ENCODE data around the gene MAP1B.

- TF ChIP-seq, protein P1, sequence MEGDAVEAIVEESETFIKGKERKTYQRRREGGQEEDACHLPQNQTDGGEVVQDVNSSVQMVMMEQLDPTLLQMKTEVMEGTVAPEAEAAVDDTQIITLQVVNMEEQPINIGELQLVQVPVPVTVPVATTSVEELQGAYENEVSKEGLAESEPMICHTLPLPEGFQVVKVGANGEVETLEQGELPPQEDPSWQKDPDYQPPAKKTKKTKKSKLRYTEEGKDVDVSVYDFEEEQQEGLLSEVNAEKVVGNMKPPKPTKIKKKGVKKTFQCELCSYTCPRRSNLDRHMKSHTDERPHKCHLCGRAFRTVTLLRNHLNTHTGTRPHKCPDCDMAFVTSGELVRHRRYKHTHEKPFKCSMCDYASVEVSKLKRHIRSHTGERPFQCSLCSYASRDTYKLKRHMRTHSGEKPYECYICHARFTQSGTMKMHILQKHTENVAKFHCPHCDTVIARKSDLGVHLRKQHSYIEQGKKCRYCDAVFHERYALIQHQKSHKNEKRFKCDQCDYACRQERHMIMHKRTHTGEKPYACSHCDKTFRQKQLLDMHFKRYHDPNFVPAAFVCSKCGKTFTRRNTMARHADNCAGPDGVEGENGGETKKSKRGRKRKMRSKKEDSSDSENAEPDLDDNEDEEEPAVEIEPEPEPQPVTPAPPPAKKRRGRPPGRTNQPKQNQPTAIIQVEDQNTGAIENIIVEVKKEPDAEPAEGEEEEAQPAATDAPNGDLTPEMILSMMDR (IDR thresholded peaks at IDR 0.05; ENCODE audit: poor library complexity, severe bottlenecking): no peak
- TF ChIP-seq POLR2AphosphoS5 (IDR thresholded peaks at IDR 0.05) (peak; percentile 3), SMC3 (conservative IDR thresholded peaks at IDR 0.05; ENCODE audit: poor library complexity) (no peak)
Measured at GRCh38 chr5:72121052-72121779, 13.9 kb downstream of the MAP1B start.
